CD8-positive, alpha-beta memory T cell (primary cell): ENCODE measurements around the gene SNAPIN. TPM values are rescaled to one million over a fixed set of nuclear protein-coding genes. Genes with fewer than 3 reads are reported as not detected.

Source experiments
- CTCF ChIA-PET: fragments of 350-600 bp; sonication (Branson Sonifier 250); formaldehyde crosslinking; loops from one replicate; lab custom pipeline; 2021; ENCODE audit warnings: antibody characterized with exemption; lab: Charles Lee
- POLR2A ChIA-PET: fragments of 350-600 bp; sonication (Branson Sonifier 250); formaldehyde crosslinking; loops from one replicate; lab custom pipeline; 2021; ENCODE audit warnings: antibody characterized with exemption; lab: Charles Lee
- DNase-seq, 5 donors: peaks; one replicate each; pipeline versions ENCODE4 v3.0.0 to v3.0.0-alpha.2; 2020 to 2022; ENCODE audit warnings: mixed read lengths in 1 of 5
- H3K27ac ChIP-seq: one replicate; pipeline ENCODE4 v1.7.0; 2013; ENCODE audit warnings: low read depth, mild to moderate bottlenecking, low read length, moderate library complexity
- H3K27me3 ChIP-seq: 2 replicates; pipeline ENCODE4 v1.7.0; 2013; ENCODE audit warnings: low read length, mild to moderate bottlenecking; ENCODE audit not compliant: insufficient read depth, poor library complexity, severe bottlenecking
- H3K36me3 ChIP-seq: 2 replicates; pipeline ENCODE4 v1.7.0; 2013; ENCODE audit warnings: mild to moderate bottlenecking, low read length, moderate library complexity; ENCODE audit not compliant: insufficient read depth
- H3K4me1 ChIP-seq: 2 replicates; pipeline ENCODE4 v1.7.0; 2013; ENCODE audit warnings: mild to moderate bottlenecking, low read length, moderate library complexity; ENCODE audit not compliant: insufficient read depth
- H3K4me3 ChIP-seq: 2 replicates; pipeline ENCODE4 v1.7.0; 2013; ENCODE audit warnings: mild to moderate bottlenecking, low read length
- H3K9me3 ChIP-seq: 2 replicates; pipeline ENCODE4 v1.7.0; 2013; ENCODE audit warnings: mild to moderate bottlenecking, low read length
- H3K27ac Mint-ChIP-seq, 8 donors: one replicate each; pipeline ENCODE4 v1.8.0; 2020 to 2021; ENCODE audit warnings: mixed read lengths in 8 of 8, mild to moderate bottlenecking in 6 of 8, inconsistent platforms in 3 of 8, moderate library complexity in 3 of 8
- H3K27me3 Mint-ChIP-seq, 2 donors: one replicate each; pipeline ENCODE4 v1.8.0; 2020 to 2021; ENCODE audit warnings: mixed read lengths in 2 of 2, mild to moderate bottlenecking in 1 of 2, moderate library complexity in 1 of 2
- H3K36me3 Mint-ChIP-seq, 3 donors: one replicate each; pipeline ENCODE4 v1.8.0; 2020 to 2021; ENCODE audit warnings: mixed read lengths in 3 of 3, inconsistent platforms in 1 of 3, mild to moderate bottlenecking in 1 of 3
- H3K4me1 Mint-ChIP-seq, 3 donors: one replicate each; pipeline ENCODE4 v1.8.0; 2020 to 2021; ENCODE audit warnings: mixed read lengths in 3 of 3, inconsistent platforms in 1 of 3, mild to moderate bottlenecking in 1 of 3
- H3K4me3 Mint-ChIP-seq, 7 donors: one replicate each; pipeline ENCODE4 v1.8.0; 2020 to 2021; ENCODE audit warnings: mixed read lengths in 7 of 7, mild to moderate bottlenecking in 6 of 7, moderate library complexity in 4 of 7, inconsistent platforms in 2 of 7
- H3K9me3 Mint-ChIP-seq, 5 donors: one replicate each; pipeline ENCODE4 v1.8.0; 2020 to 2022; ENCODE audit warnings: mixed read lengths in 5 of 5, mild to moderate bottlenecking in 3 of 5, moderate library complexity in 2 of 5, inconsistent platforms in 1 of 5
- polyA plus RNA-seq: library from polyadenylated mRNA; unstranded; fragments of 300-500 nt; fragmentation: Illumina TruSeq; gene quantifications from one replicate; pipeline ENCODE4 v1.2.3, GENCODE V29; 2021
- total RNA-seq, 2 experiments: library from RNA; stranded (reverse); gene quantifications; one replicate each; pipeline ENCODE4 v1.2.3, GENCODE V29; 2021

Gene SNAPIN
- total and polyA plus RNA-seq, 3 experiments from 2014 or later, result 36.7 to 87.7 (median 39.0) TPM

DNA sequence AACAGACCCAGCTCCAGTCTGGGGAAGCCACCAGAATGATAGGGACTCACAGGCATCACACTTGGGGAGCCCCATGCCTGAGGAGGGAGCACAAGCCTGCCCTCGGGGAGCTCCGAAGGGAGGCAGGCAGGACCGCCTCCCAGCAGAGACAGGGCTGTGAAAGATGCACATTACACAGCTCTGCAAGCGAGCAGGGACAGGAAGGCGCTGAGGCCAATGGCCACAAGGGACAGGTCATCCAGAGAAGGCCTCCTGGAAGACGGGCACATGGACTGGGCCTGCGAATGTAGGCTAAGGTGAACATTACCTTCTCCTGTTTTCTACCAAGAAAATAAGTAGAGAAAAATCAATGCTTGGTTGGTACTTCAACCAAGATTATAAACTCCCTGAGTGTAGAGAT lies 24.2 kb downstream of the SNAPIN start:
- Histone ChIP-seq H3K27ac (no peak overlapping the region), H3K27me3 (peaks cover 31% of the 10 kb centered on the region), H3K36me3 (no peaks in the 10 kb centered on the region), H3K4me3 (no peak overlapping the region), H3K9me3 (no peaks in the 10 kb centered on the region), H3K4me1 (peaks cover 15% of the 10 kb centered on the region)
- H3K4me1 Mint-ChIP-seq, result peaks cover 16 to 23% (median 17%) of the 10 kb centered on the region in 3 donors
- ChIA-PET POLR2A (no interaction called here), CTCF (no interaction called here)
- no peak for DNase-seq
- H3K36me3 Mint-ChIP-seq, result no peaks in the 10 kb centered on the region
- no peaks in the 10 kb centered on the region for H3K9me3 Mint-ChIP-seq
- H3K4me3 Mint-ChIP-seq, result no peak overlapping the region
- peak overlapping the region in 1 of 8 donors; percentile 44 for H3K27ac Mint-ChIP-seq
- H3K27me3 Mint-ChIP-seq, result peaks cover 34 to 65% of the 10 kb centered on the region in 2 donors

DNA sequence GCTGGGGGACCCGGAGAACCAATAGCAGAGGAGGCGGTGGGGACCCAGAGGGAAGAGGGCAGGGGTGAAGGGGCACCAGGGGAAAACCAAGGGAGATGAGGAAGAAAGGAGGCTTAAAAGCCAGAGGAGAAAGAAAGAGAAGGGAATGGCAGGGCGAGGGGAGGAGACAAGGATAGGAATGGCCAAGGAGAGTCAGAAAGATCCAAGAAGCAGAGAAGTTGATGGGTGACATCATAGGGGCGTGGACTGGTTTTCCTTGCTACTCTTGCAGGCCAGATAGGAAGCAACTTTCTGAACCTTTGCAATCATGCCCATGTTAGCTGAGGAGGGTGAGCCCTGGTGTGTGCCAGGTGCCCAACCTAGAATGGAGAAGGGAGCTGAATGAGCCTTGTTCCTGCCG lies 25.4 kb downstream of the SNAPIN start:
- CTCF ChIA-PET, result no interaction called here
- peaks cover 5% of the 10 kb centered on the region for H3K4me1 ChIP-seq
- H3K4me3 ChIP-seq, result no peak overlapping the region
- H3K4me3 Mint-ChIP-seq, result peak overlapping the region in 1 of 7 donors; percentile 5
- H3K36me3 ChIP-seq, result no peaks in the 10 kb centered on the region
- POLR2A ChIA-PET, result no interaction called here
- peaks cover 31 to 59% of the 10 kb centered on the region in 2 donors for H3K27me3 Mint-ChIP-seq
- H3K9me3 Mint-ChIP-seq, result no peaks in the 10 kb centered on the region
- no peak for DNase-seq
- peaks cover 6 to 11% (median 6%) of the 10 kb centered on the region in 3 donors for H3K4me1 Mint-ChIP-seq
- no peak overlapping the region for H3K27ac Mint-ChIP-seq
- peaks cover 19% of the 10 kb centered on the region for H3K27me3 ChIP-seq
- H3K36me3 Mint-ChIP-seq, result no peaks in the 10 kb centered on the region
- no peaks in the 10 kb centered on the region for H3K9me3 ChIP-seq
- H3K27ac ChIP-seq, result no peak overlapping the region

DNA sequence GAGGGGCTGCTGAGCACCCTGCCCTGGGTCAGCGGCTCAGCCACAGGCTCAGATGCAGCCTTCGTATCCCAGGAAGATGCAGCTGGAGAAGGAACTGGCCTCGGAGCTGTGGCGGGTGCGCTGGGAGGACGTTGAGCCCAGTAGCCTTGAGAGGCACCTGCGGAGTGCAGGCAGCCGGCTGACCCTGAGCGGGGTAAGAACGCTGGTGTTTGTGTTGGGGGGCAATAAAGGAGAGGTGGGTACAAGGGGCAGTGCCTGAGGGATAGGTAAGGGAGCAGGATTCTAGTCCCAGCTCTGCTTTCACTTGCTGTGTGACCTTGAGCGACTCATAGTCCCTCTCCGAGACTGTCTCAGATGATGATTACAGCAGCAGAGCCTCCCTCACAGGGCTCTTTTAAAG lies 26.4 kb downstream of the SNAPIN start:
- no peak for DNase-seq
- Histone ChIP-seq H3K9me3 (no peaks in the 10 kb centered on the region), H3K27me3 (peaks cover 11% of the 10 kb centered on the region), H3K4me1 (peaks cover under 1% of the 10 kb centered on the region), H3K4me3 (no peak overlapping the region), H3K36me3 (no peaks in the 10 kb centered on the region), H3K27ac (no peak overlapping the region)
- H3K27me3 Mint-ChIP-seq, result peaks cover 27 to 55% of the 10 kb centered on the region in 2 donors
- H3K36me3 Mint-ChIP-seq, result no peaks in the 10 kb centered on the region
- no peak overlapping the region for H3K27ac Mint-ChIP-seq
- POLR2A ChIA-PET, result interaction anchor here (0.6 kb wide), 1 partner anchor 114 kb away, joined by 7 read pairs; no protein-coding TSS in a partner anchor
- peak overlapping the region in 1 of 7 donors; percentile 9 for H3K4me3 Mint-ChIP-seq
- H3K9me3 Mint-ChIP-seq, result no peaks in the 10 kb centered on the region
- CTCF ChIA-PET, result no interaction called here
- H3K4me1 Mint-ChIP-seq, result peaks cover 2 to 6% (median 3%) of the 10 kb centered on the region in 3 donors

DNA sequence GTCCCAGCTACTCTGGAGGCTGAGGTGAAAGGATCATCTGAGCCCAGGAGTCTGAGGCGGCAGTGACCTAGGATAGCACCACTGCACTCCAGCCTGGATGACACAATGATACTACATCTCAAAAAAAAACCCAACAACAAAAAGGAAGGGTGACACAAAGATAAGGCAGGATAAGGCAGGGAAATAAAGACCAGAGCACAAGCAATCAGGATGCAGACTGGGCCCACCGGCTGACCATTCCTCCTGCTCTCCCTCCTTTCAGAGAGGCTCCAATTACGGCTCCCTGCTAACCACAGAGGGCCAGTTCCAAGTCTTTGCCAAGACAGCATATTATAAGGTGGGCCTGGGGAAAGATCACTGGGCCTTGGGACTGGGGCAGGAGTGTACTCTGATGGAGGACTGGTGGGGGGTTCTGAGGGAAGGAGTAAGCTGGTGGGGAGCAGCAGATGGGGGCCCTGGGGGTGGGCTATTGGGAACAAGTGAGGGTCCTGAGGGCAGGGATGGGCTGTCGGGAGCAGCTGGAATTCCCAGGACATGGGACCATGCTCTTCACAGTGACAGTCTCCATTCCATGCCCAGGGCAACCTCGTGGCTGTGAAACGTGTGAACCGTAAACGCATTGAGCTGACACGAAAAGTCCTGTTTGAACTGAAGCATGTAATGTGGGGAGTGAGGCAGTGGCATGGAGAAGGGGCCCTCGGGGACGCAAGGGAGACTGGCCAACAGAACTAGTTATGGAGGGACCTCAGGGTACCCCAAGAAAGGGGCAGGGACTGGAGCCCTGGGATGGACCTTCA lies 27.2 kb downstream of the SNAPIN start:
- ChIA-PET CTCF (interaction anchor here (1.2 to 1.4 kb wide), 2 partner anchors 8 to 10 kb away, joined by 3 read pairs; partner anchors contain the start of gene NPR1), POLR2A (no interaction called here)
- H3K4me3 ChIP-seq, result no peak overlapping the region
- Mint-ChIP-seq H3K27me3 (peaks cover 21 to 46% of the 10 kb centered on the region in 2 donors), H3K27ac (no peak overlapping the region), H3K9me3 (no peaks in the 10 kb centered on the region), H3K36me3 (no peaks in the 10 kb centered on the region), H3K4me3 (no peak overlapping the region), H3K4me1 (peaks cover 0 to 6% (median 3%) of the 10 kb centered on the region in 3 donors)
- no peak for DNase-seq
- H3K4me1 ChIP-seq, result no peaks in the 10 kb centered on the region
- no peaks in the 10 kb centered on the region for H3K36me3 ChIP-seq
- H3K27ac ChIP-seq, result no peak overlapping the region
- no peaks in the 10 kb centered on the region for H3K9me3 ChIP-seq
- peaks cover 3% of the 10 kb centered on the region for H3K27me3 ChIP-seq

DNA sequence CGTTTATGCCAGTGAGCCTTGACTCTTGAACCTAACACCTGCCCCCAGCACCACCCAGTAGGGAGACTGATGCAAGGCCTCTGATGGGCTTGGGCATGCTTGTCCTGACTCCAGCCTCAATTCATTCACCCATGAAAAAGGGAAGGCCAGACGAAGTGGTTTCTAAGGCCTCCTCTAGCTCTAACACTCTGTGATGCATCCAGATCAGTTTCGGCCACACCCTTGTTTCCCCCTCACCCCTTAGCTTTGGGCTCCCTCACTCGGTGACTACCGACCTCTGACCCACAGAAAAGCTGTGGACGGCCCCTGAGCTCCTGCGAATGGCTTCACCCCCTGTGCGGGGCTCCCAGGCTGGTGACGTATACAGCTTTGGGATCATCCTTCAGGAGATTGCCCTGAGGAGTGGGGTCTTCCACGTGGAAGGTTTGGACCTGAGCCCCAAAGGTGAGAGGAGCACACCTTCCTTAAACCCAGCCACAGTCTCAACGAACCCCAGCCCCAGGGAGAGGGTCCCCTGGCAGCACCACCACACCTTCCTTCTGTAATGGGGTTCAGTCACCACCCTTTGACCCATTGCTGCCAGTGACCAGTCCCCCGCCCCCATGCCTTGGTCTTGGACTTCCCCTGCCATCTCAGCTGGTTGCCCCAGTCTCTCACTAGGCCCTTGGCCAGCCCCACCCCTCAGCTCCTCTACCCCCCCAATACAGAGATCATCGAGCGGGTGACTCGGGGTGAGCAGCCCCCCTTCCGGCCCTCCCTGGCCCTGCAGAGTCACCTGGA lies 29.0 kb downstream of the SNAPIN start:
- Mint-ChIP-seq H3K27me3 (peaks cover 15 to 29% of the 10 kb centered on the region in 2 donors), H3K36me3 (no peaks in the 10 kb centered on the region), H3K9me3 (no peaks in the 10 kb centered on the region), H3K4me1 (peaks cover 0 to 12% (median 9%) of the 10 kb centered on the region in 3 donors), H3K4me3 (no peak overlapping the region), H3K27ac (no peak overlapping the region)
- H3K9me3 ChIP-seq, result no peaks in the 10 kb centered on the region
- H3K4me1 ChIP-seq, result no peaks in the 10 kb centered on the region
- no peak overlapping the region for H3K4me3 ChIP-seq
- ChIA-PET CTCF (interaction anchor here (0.6 kb wide), 1 partner anchor 14 kb away, joined by 3 read pairs; no protein-coding TSS in a partner anchor), POLR2A (no interaction called here)
- no peak overlapping the region for H3K27ac ChIP-seq
- DNase-seq, result no peak
- H3K36me3 ChIP-seq, result no peaks in the 10 kb centered on the region
- H3K27me3 ChIP-seq, result no peaks in the 10 kb centered on the region

DNA sequence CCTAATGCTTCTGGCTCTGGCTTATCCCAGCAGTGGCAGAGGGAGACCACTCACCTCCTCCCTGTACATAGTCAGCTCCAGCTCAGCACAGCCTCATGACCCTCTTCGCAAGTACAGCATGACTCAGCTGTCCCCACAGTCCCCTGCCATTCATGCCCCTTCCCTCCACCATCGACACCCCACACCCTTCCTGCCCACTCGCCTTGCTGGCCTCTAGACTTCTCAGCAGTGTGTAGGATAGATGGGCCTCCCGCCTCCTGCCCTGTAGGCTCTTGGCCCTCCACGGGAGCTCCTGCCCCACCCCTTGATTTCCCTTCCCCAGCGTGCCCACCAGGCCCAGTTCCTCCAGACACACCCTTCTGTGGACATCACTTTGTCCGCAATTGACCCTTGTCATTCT lies 29.8 kb downstream of the SNAPIN start:
- no peaks in the 10 kb centered on the region for H3K9me3 ChIP-seq
- H3K36me3 ChIP-seq, result no peaks in the 10 kb centered on the region
- Mint-ChIP-seq H3K9me3 (no peaks in the 10 kb centered on the region), H3K36me3 (no peaks in the 10 kb centered on the region), H3K27me3 (peaks cover 15 to 27% of the 10 kb centered on the region in 2 donors), H3K4me3 (no peak overlapping the region), H3K4me1 (peaks cover 0 to 12% (median 9%) of the 10 kb centered on the region in 3 donors), H3K27ac (no peak overlapping the region)
- no peak overlapping the region for H3K4me3 ChIP-seq
- no peaks in the 10 kb centered on the region for H3K4me1 ChIP-seq
- ChIA-PET POLR2A (no interaction called here), CTCF (interaction anchor here (1.0 kb wide), 1 partner anchor 10 kb away, joined by 3 read pairs; no protein-coding TSS in a partner anchor)
- no peaks in the 10 kb centered on the region for H3K27me3 ChIP-seq
- no peak for DNase-seq
- no peak overlapping the region for H3K27ac ChIP-seq

DNA sequence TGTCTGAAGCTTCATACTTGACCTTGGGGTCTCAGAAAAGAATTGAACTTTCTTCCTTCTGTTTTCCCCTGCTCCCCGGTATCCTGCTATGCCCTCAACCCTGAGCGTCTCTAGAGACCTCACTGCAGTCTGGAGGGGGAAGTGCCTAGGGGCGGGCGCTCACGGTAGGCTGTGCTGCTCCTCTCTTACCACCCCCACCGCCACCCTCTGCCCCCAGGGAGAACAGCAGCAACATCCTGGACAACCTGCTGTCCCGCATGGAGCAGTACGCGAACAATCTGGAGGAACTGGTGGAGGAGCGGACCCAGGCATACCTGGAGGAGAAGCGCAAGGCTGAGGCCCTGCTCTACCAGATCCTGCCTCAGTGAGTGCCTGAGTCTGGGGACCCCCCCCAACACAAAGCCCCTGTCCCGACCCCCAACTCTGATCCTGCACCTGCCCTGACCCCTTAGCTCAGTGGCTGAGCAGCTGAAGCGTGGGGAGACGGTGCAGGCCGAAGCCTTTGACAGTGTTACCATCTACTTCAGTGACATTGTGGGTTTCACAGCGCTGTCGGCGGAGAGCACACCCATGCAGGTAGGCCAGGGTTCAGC lies 30.3 kb downstream of the SNAPIN start:
- H3K27me3 Mint-ChIP-seq, result peaks cover 12 to 22% of the 10 kb centered on the region in 2 donors
- Histone ChIP-seq H3K4me1 (no peaks in the 10 kb centered on the region), H3K4me3 (no peak overlapping the region), H3K27me3 (no peaks in the 10 kb centered on the region), H3K36me3 (no peaks in the 10 kb centered on the region), H3K27ac (no peak overlapping the region), H3K9me3 (no peaks in the 10 kb centered on the region)
- peaks cover 0 to 12% (median 9%) of the 10 kb centered on the region in 3 donors for H3K4me1 Mint-ChIP-seq
- ChIA-PET CTCF (interaction anchor here (1.0 kb wide), 1 partner anchor 11 kb away, joined by 3 read pairs; no protein-coding TSS in a partner anchor), POLR2A (no interaction called here)
- no peaks in the 10 kb centered on the region for H3K36me3 Mint-ChIP-seq
- H3K27ac Mint-ChIP-seq, result no peak overlapping the region
- H3K9me3 Mint-ChIP-seq, result no peaks in the 10 kb centered on the region
- no peak for DNase-seq
- no peak overlapping the region for H3K4me3 Mint-ChIP-seq
